Measurements from ENCODE around the gene LIMS2. TPM values are rescaled to one million over a fixed set of nuclear protein-coding genes. Genes with fewer than 3 reads are reported as not detected.

The LIMS2 gene
- total RNA-seq, 1 donor from 2014 or later, result 161 TPM

- H3K27me3 ChIP-seq, result no peaks in the 10 kb centered on the region
- H3K4me3 ChIP-seq, result no peak overlapping the region
- H3K9me3 ChIP-seq, result no peaks in the 10 kb centered on the region
- no peak for DNase-seq
- intact Hi-C loops (cut with DNase I), result no loop called here
- H3K27ac ChIP-seq, result peak overlapping the region; percentile 73
- peaks cover 9% of the 10 kb centered on the region for H3K4me1 ChIP-seq
- no peak for TF ChIP-seq CTCF (IDR thresholded peaks at IDR 0.05)
- ATAC-seq, result no peak
- H3K36me3 ChIP-seq, result no peaks in the 10 kb centered on the region
These were observed 18.1 kb downstream of the LIMS2 start for GRCh38 chr2:127657232-127657595.

- no peak for TF ChIP-seq CTCF (IDR thresholded peaks at IDR 0.05)
- intact Hi-C loops (cut with DNase I), result no loop called here
- no peak for DNase-seq
- Histone ChIP-seq H3K4me1 (peaks cover 6% of the 10 kb centered on the region), H3K36me3 (no peaks in the 10 kb centered on the region), H3K27me3 (no peaks in the 10 kb centered on the region), H3K4me3 (no peak overlapping the region), H3K27ac (peak overlapping the region; percentile 73), H3K9me3 (no peaks in the 10 kb centered on the region)
- no peak for ATAC-seq
These were observed 18.6 kb downstream of the LIMS2 start for GRCh38 chr2:127656569-127657231.

GRCh38 chr2:127655209-127656073, 19.9 kb downstream of the LIMS2 start:
- no peak for TF ChIP-seq CTCF (IDR thresholded peaks at IDR 0.05)
- Histone ChIP-seq H3K4me1 (peaks cover 5% of the 10 kb centered on the region), H3K27me3 (no peaks in the 10 kb centered on the region), H3K4me3 (no peak overlapping the region), H3K9me3 (no peaks in the 10 kb centered on the region), H3K27ac (peak overlapping the region; percentile 65), H3K36me3 (no peaks in the 10 kb centered on the region)
- no peak for ATAC-seq
- DNase-seq, result no peak
- intact Hi-C loops (cut with DNase I), result no loop called here

DNA sequence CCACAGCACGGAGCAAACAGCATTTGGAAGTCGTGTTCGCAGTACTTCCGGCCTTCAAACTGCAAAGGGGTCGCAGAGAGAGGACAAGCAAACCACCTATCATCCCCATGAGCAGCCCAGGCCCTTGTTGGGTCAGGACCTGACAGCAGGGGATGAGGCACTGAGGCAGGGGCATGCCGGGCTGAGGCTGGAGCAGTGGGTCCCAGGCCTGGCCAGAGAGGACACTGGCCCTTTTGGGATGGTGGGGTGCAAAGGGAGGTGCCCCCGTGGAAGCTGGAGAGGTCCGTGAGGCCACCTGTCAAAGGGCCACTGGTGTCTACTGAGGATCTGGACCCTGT, 20.5 kb downstream of the LIMS2 start:
- H3K27me3 ChIP-seq, result no peaks in the 10 kb centered on the region
- TF ChIP-seq CTCF (IDR thresholded peaks at IDR 0.05), result no peak
- H3K4me3 ChIP-seq, result no peak overlapping the region
- no peak for ATAC-seq
- intact Hi-C loops (cut with DNase I), result no loop called here
- H3K9me3 ChIP-seq, result no peaks in the 10 kb centered on the region
- no peaks in the 10 kb centered on the region for H3K36me3 ChIP-seq
- H3K27ac ChIP-seq, result no peak overlapping the region
- DNase-seq, result no peak
- peaks cover 5% of the 10 kb centered on the region for H3K4me1 ChIP-seq

GRCh38 chr2:127654084-127654837, 21.1 kb downstream of the LIMS2 start:
- Histone ChIP-seq H3K36me3 (no peaks in the 10 kb centered on the region), H3K4me3 (no peak overlapping the region), H3K9me3 (no peaks in the 10 kb centered on the region), H3K27me3 (no peaks in the 10 kb centered on the region), H3K4me1 (peaks cover 9% of the 10 kb centered on the region), H3K27ac (no peak overlapping the region)
- DNase-seq, result no peak
- no peak for TF ChIP-seq CTCF (IDR thresholded peaks at IDR 0.05)
- intact Hi-C loops (cut with DNase I), result no loop called here
- no peak for ATAC-seq
